ENCODE results near the gene SLC6A1. TPM values are rescaled to one million over a fixed set of nuclear protein-coding genes. Genes with fewer than 3 reads are reported as not detected.

Gene SLC6A1
- total and polyA plus RNA-seq, 2 of the 8 experiments (the other 6 are each of a cell fraction or from before 2014, with no cell fraction given) = 0.30 to 0.63 TPM

DNA sequence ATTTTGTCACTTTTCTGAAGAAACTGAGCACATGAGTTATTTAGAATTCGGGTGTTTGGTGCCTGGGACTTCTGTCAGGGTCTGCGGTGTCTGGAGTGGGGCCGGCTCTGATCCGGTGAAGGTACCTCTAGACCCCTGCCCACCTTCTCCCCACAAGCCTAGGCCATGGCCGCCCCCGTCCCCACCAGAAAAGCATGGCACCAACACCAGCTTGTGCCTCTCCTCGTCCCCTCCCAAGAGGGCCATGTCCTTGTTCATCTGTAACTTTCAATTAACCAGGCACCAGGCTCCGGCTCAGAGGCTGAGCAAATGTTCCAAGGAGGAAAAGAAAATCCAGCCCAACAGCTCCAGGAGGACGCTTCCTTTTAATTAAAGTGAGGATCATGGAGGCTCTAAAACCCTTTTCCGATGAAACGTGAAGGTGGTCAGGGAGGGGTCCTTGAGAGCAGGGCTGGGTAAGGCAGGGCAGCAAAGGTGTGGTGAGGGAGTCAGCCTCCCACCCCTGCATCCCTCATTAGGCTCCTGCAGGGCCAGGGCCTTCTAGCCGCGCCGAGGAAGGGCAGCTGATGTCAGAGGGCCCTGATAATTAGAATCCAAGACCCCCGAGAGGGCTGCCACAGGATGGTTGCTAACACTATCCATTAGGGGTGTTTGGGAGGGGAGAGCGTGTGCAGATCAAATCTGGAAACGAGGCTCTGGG is 62.3 kb downstream of the SLC6A1 start:
- Histone ChIP-seq H3K23ac (ENCODE audit: insufficient read length) (no peak overlapping the region), H3K27ac (ENCODE audit: low read depth, low read length) (no peak overlapping the region), H4K5ac (ENCODE audit: insufficient read length, low read depth, low read length) (no peak overlapping the region), H2BK20ac (ENCODE audit: low read length) (no peak overlapping the region), H3K23me2 (ENCODE audit: low read depth, low read length) (peaks cover 8% of the 10 kb centered on the region; the same call in 1 of the 2 replicates), H4K8ac (ENCODE audit: extremely low read depth, insufficient read depth, low read length) (no peak overlapping the region), H3K56ac (replicated peaks; ENCODE audit: insufficient read length, low read depth, low read length) (no peak overlapping the region), H3K18ac (ENCODE audit: extremely low read depth, low read length) (no peak overlapping the region), H3K14ac (ENCODE audit: insufficient read length) (no peak overlapping the region), H3K9me3 (ENCODE audit: insufficient read depth in 2 of 2, low read depth in 1 of 2, low read length in 1 of 2) (no peaks in the 10 kb centered on the region), H3K9ac (replicated peaks in 1 of 4; ENCODE audit: extremely low read depth in 1 of 4, low read depth in 3 of 4, low read length in 3 of 4) (no peak overlapping the region), H3K4me1 (replicated peaks in 1 of 4; ENCODE audit: control insufficient read depth in 3 of 4, insufficient read depth in 4 of 4, low read length in 3 of 4) (peaks cover 0 to 3% (median 1%) of the 10 kb centered on the region in 4 experiments; a peak in 1 of 7 replicates), H3K4ac (replicated peaks; ENCODE audit: insufficient read length, low read depth, low read length) (no peak overlapping the region), H2BK5ac (ENCODE audit: low read depth, low read length) (no peak overlapping the region), H2AFZ (ENCODE audit: low read length) (no peak overlapping the region), H2AK5ac (ENCODE audit: low read depth, low read length) (no peak overlapping the region), H3K36me3 (ENCODE audit: control insufficient read depth in 2 of 4, insufficient read depth in 4 of 4, low read length in 3 of 4) (no peaks in the 10 kb centered on the region), H3K4me3 (ENCODE audit: extremely low read depth in 1 of 4, insufficient read depth in 2 of 4, low read depth in 3 of 4, low read length in 4 of 4) (no peak overlapping the region), H4K20me1 (replicated peaks in 1 of 2; ENCODE audit: control insufficient read depth in 1 of 2, insufficient read depth in 2 of 2, low read length in 2 of 2) (peaks cover 0 to 3% of the 10 kb centered on the region in 2 experiments), H3K27me3 (replicated peaks in 1 of 4; ENCODE audit: control insufficient read depth in 3 of 4, extremely low read depth in 1 of 4, insufficient read depth in 3 of 4, low read length in 3 of 4) (peaks cover 0 to 3% (median 0%) of the 10 kb centered on the region in 4 experiments; a peak in 1 of 7 replicates), H3K4me2 (ENCODE audit: insufficient read depth in 1 of 2, low read depth in 2 of 2, low read length in 2 of 2) (no peak overlapping the region), H3K79me2 (ENCODE audit: control insufficient read depth in 1 of 2, insufficient read depth in 2 of 2, low read length in 2 of 2) (no peaks in the 10 kb centered on the region), H2BK12ac (ENCODE audit: low read depth, low read length) (no peak overlapping the region), H4K91ac (replicated peaks; ENCODE audit: insufficient read length, low read length) (no peak overlapping the region), H2BK120ac (replicated peaks; ENCODE audit: low read depth, low read length) (no peak overlapping the region), H2BK15ac (ENCODE audit: low read length) (no peak overlapping the region), H3K79me1 (ENCODE audit: low read depth, low read length) (no peaks in the 10 kb centered on the region)
- ChIA-PET POLR2A (ENCODE audit: partially characterized antibody) (no interaction called here), CTCF (ENCODE audit: partially characterized antibody) (interaction anchor here (0.7 to 3.0 kb wide), 9 partner anchors 15 to 296 kb away, joined by 3 to 15 read pairs (median 4); no protein-coding TSS in a partner anchor)
- FAIRE-seq (no peak), DNase-seq (ENCODE audit: low read depth in 1 of 2, low spot score in 2 of 2) (no peak)
- WGBS, 2 experiments (ENCODE audit: extremely low coverage in 1 of 2, insufficient coverage in 1 of 2, insufficient read length in 1 of 2, insufficient replicate concordance in 2 of 2, low coverage in 1 of 2, low lambda C conversion rate in 2 of 2, missing lambda C conversion rate in 1 of 2) = 86% methylated on average over 14 of the region's 17 CpGs; no CpG with 5 or more reads in 1 of the 2 experiments
- TF ChIP-seq POLR2AphosphoS5 (IDR thresholded peaks at IDR 0.05; ENCODE audit: low read depth, low read length) (no peak), CTCF (IDR thresholded peaks at IDR 0.05; ENCODE audit: control extremely low read depth in 1 of 3, insufficient read depth in 1 of 3, low read depth in 1 of 3, low read length in 3 of 3) (no peak), JUN (IDR thresholded peaks at IDR 0.05; ENCODE audit: low read depth, low read length) (no peak), POU5F1 (IDR thresholded peaks at IDR 0.05; ENCODE audit: low read depth, low read length) (no peak), TAF7 (optimal IDR thresholded peaks at IDR 0.05; ENCODE audit: borderline replicate concordance, low read depth, low read length) (no peak), CHD2 (IDR thresholded peaks at IDR 0.05; ENCODE audit: low read length) (no peak), BRCA1 (IDR thresholded peaks at IDR 0.05; ENCODE audit: low read depth, low read length) (no peak), SUZ12 (IDR thresholded peaks at IDR 0.05; ENCODE audit: low read length) (no peak)
- TF ChIP-seq, protein P1, sequence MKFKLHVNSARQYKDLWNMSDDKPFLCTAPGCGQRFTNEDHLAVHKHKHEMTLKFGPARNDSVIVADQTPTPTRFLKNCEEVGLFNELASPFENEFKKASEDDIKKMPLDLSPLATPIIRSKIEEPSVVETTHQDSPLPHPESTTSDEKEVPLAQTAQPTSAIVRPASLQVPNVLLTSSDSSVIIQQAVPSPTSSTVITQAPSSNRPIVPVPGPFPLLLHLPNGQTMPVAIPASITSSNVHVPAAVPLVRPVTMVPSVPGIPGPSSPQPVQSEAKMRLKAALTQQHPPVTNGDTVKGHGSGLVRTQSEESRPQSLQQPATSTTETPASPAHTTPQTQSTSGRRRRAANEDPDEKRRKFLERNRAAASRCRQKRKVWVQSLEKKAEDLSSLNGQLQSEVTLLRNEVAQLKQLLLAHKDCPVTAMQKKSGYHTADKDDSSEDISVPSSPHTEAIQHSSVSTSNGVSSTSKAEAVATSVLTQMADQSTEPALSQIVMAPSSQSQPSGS (IDR thresholded peaks at IDR 0.05; ENCODE audit: low read length) = no peak

All from H1 (cell line).